Loucy (cell line): ENCODE data around the gene CKMT2.

Experiments used
- EZH2phosphoT487 ChIP-seq: fragments of 200-600 bp; IDR thresholded peaks from 2 replicates; pipeline ENCODE4 v1.6.1; 2018; ENCODE audit warnings: antibody characterized with exemption, mild to moderate bottlenecking, moderate library complexity, borderline replicate concordance
- TF ChIP-seq, protein P1 (sequence below): fragments of 200-600 bp; sonication (generic); conservative IDR thresholded peaks from 2 replicates; pipeline ENCODE4 v1.5.1; 2014; ENCODE audit warnings: mild to moderate bottlenecking, antibody characterized with exemption, low read length

DNA sequence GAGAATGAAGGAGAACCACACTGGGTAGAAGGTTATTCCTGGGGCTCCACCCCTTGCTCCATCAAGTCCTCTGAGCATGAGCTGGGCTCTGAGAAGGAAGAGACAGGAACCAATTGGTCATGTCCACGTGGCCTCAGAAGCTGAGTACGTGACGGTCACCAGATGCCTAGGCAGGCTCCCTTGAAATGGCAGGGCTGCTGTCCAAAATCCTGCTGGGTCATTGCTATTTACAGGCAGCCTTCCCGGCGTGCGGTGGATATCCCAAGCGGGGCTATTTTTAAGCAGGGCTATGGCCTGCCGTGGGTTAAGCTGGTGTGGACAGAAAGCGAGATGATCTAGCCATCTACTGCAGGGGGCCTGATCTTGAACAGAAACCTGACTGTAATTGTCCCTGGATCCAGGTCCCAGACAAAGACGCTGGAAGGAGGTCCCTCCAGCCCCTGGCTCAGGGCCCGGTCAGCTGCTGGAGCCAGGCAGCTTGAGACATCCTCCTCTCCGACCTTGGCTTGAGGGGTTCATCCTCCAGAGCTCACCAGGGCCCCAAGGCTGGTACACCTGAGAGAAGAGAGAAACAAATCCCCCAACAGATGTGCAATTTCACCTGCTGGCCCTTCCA lies 550 bp upstream of the CKMT2 start:
- TF ChIP-seq, protein P1, sequence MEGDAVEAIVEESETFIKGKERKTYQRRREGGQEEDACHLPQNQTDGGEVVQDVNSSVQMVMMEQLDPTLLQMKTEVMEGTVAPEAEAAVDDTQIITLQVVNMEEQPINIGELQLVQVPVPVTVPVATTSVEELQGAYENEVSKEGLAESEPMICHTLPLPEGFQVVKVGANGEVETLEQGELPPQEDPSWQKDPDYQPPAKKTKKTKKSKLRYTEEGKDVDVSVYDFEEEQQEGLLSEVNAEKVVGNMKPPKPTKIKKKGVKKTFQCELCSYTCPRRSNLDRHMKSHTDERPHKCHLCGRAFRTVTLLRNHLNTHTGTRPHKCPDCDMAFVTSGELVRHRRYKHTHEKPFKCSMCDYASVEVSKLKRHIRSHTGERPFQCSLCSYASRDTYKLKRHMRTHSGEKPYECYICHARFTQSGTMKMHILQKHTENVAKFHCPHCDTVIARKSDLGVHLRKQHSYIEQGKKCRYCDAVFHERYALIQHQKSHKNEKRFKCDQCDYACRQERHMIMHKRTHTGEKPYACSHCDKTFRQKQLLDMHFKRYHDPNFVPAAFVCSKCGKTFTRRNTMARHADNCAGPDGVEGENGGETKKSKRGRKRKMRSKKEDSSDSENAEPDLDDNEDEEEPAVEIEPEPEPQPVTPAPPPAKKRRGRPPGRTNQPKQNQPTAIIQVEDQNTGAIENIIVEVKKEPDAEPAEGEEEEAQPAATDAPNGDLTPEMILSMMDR: no peak
- no peak for TF ChIP-seq EZH2phosphoT487
